Choroid plexus epithelial cell (primary cell): Measurements from ENCODE around the gene ALPK1.
A peak's percentile ranks its signal among the peaks of the same experiment; 100 is the strongest.

Experiments
- DNase-seq: peaks from one replicate; pipeline ENCODE4 v3.0.0-alpha.2; 2010; ENCODE audit warnings: low read depth
- H3K4me3 ChIP-seq: 2 replicates; pipeline ENCODE4 v1.5.1; 2011; ENCODE audit warnings: low read depth, mild to moderate bottlenecking, control low read depth, low read length, moderate library complexity
- CTCF ChIP-seq: conservative IDR thresholded peaks from 2 replicates; pipeline ENCODE4 v1.5.1; 2011; ENCODE audit warnings: low read depth, mild to moderate bottlenecking, control low read depth, inconsistent platforms, low read length, moderate library complexity

The ALPK1 gene

GRCh38 chr4:112358952-112359749, 62.0 kb downstream of the ALPK1 start:
- H3K4me3 ChIP-seq, result no peak overlapping the region
- DNase-seq, result no peak
- TF ChIP-seq CTCF, result no peak

- no peak for TF ChIP-seq CTCF
- no peak overlapping the region for H3K4me3 ChIP-seq
- peak; percentile 83 for DNase-seq
These were observed 64.1 kb downstream of the ALPK1 start for GRCh38 chr4:112361181-112361791.

- no peak for TF ChIP-seq CTCF
- DNase-seq, result no peak
- H3K4me3 ChIP-seq, result no peak overlapping the region
These were observed 73.3 kb downstream of the ALPK1 start for GRCh38 chr4:112370466-112370865.

- DNase-seq, result no peak
- no peak overlapping the region for H3K4me3 ChIP-seq
- no peak for TF ChIP-seq CTCF
These were observed 74.2 kb downstream of the ALPK1 start for GRCh38 chr4:112371361-112371760.

- H3K4me3 ChIP-seq, result no peak overlapping the region
- no peak for DNase-seq
- no peak for TF ChIP-seq CTCF
These were observed 77.7 kb downstream of the ALPK1 start for GRCh38 chr4:112374850-112375249.

GRCh38 chr4:112377171-112377570, 80.0 kb downstream of the ALPK1 start:
- DNase-seq, result no peak
- no peak overlapping the region for H3K4me3 ChIP-seq
- no peak for TF ChIP-seq CTCF

- no peak overlapping the region for H3K4me3 ChIP-seq
- no peak for TF ChIP-seq CTCF
- no peak for DNase-seq
These were observed 80.5 kb downstream of the ALPK1 start for GRCh38 chr4:112377594-112378242.
